HepG2 (cell line): ENCODE results near the gene MAN1C1. TPM values are rescaled to one million over a fixed set of nuclear protein-coding genes. Genes with fewer than 3 reads are reported as not detected.
"Not testable (repeated sequence)": the region's sequence is repeated elsewhere in the genome, so short reads cannot be mapped to it uniquely, and the experiment has no call there.

Source experiments
- ATAC-seq: fragments of 200-7000 bp; cut with Tn5 transposase; 3 replicates; pipeline ENCODE4 v1.9.1; 2020; ENCODE audit warnings: mild to moderate bottlenecking, moderate library complexity
- BruUV-seq: library from RNA; stranded (reverse); fragments of 400-500 nt; replicated peaks from 2 replicates; lab custom pipeline; 2021; lab: Mats Ljungman, UMichigan
- CTCF ChIA-PET: fragments of 300-600 bp; formaldehyde crosslinking; extraction: SDS; loops from one replicate; lab custom pipeline; 2021; ENCODE audit warnings: low total read pairs, inconsistent platforms, low intra/inter-chr PET ratio; lab: Yijun Ruan, JAX
- POLR2A ChIA-PET: fragments of 350-600 bp; sonication (Branson Sonifier 250); formaldehyde crosslinking; loops from one replicate; lab custom pipeline; 2020; ENCODE audit warnings: antibody characterized with exemption, inconsistent platforms; lab: Yijun Ruan, JAX
- DNase-seq: peaks from one replicate; pipeline ENCODE4 v3.0.0-alpha.2; 2015; ENCODE audit warnings: low spot score
- FAIRE-seq: peaks from 3 replicates; lab custom pipeline; 2011; peaks lifted over from hg19 to GRCh38; lab: Jason Lieb, UNC
- H2AFZ ChIP-seq: one replicate; pipeline ENCODE4 v1.6.1; 2011; ENCODE audit warnings: low read length, inconsistent platforms
- H3K27ac ChIP-seq: fragments of 300-600 bp; 3 replicates; pipeline ENCODE4 v1.8.0; 2011; ENCODE audit warnings: mixed run types, mild to moderate bottlenecking, mixed read lengths, low read length, inconsistent platforms; ENCODE audit not compliant: insufficient read depth; ENCODE audit errors: extremely low read length
- H3K27me3 ChIP-seq, 2 experiments: fragments of 200-600 bp in 1 of 2; 2 replicates in 1 of 2; 3 replicates in 1 of 2; pipeline versions ENCODE4 v1.6.0 to v1.8.0; 2011; ENCODE audit warnings: low read length in 2 of 2, mild to moderate bottlenecking in 2 of 2, moderate library complexity in 2 of 2, inconsistent platforms in 1 of 2; ENCODE audit not compliant: insufficient read depth in 2 of 2, control insufficient read depth in 1 of 2
- H3K36me3 ChIP-seq, 2 experiments: fragments of 200-600 bp in 1 of 2; replicated peaks in 1 of 2; 2 replicates in 1 of 2; 3 replicates in 1 of 2; pipeline versions ENCODE4 v1.5.1 to v1.8.0; 2011; ENCODE audit warnings: low read length in 2 of 2, inconsistent platforms in 1 of 2; ENCODE audit not compliant: insufficient read depth in 2 of 2, control insufficient read depth in 1 of 2
- H3K4me1 ChIP-seq: 2 replicates; pipeline ENCODE4 v1.5.1; 2012; ENCODE audit warnings: low read length, inconsistent platforms; ENCODE audit not compliant: insufficient read depth
- H3K4me2 ChIP-seq: 2 replicates; pipeline ENCODE4 v1.6.0; 2011; ENCODE audit warnings: low read depth, low read length, inconsistent platforms
- H3K4me3 ChIP-seq, 3 experiments: fragments of 200-600 bp in 1 of 3; sonication (generic), shearing (Covaris generic) in 1 of 3; replicated peaks in 1 of 3; 2 replicates each; pipeline ENCODE4 v1.5.1; 2011 to 2016; ENCODE audit warnings: low read length in 3 of 3, inconsistent platforms in 2 of 3, low read depth in 2 of 3, mild to moderate bottlenecking in 2 of 3, control low read depth in 1 of 3, mixed read lengths in 1 of 3; ENCODE audit not compliant: insufficient read depth in 1 of 3
- H3K79me2 ChIP-seq: one replicate; pipeline ENCODE4 v1.6.1; 2011; ENCODE audit warnings: low read length, inconsistent platforms; ENCODE audit not compliant: insufficient read depth
- H3K9ac ChIP-seq: 2 replicates; pipeline ENCODE4 v1.6.0; 2011; ENCODE audit warnings: mild to moderate bottlenecking, low read depth, low read length, inconsistent platforms; ENCODE audit not compliant: insufficient read depth
- H3K9me3 ChIP-seq: 2 replicates; pipeline ENCODE4 v1.5.1; 2012; ENCODE audit warnings: mild to moderate bottlenecking, low read length
- H4K20me1 ChIP-seq: 2 replicates; pipeline ENCODE4 v1.6.0; 2011; ENCODE audit warnings: inconsistent platforms, mild to moderate bottlenecking, low read length, moderate library complexity; ENCODE audit not compliant: insufficient read depth
- CEBPB ChIP-seq: IDR thresholded peaks from 2 replicates; pipeline ENCODE4 v1.6.1; 2011; ENCODE audit warnings: low read depth, low read length, improper control_type of control experiment, borderline replicate concordance
- NR1H2 ChIP-seq: sonication (generic); formaldehyde crosslinking; IDR thresholded peaks from 2 replicates; pipeline ENCODE4 v1.8.1; 2022; ENCODE audit warnings: low read depth, missing genetic modification reagents, borderline replicate concordance
- WGBS: methylation state at CpG from one replicate; pipeline ENCODE4 v1.1.6; 2017; ENCODE audit warnings: low lambda C conversion rate; 5-methylcytosine and 5-hydroxymethylcytosine counted together
- in situ Hi-C: cut with HindIII; loops from 2 replicates; pipeline ENCODE4 v1.10.0; 2017; ENCODE audit warnings: low pct_unique_long_range_greater_than_20kb; ENCODE audit not compliant: extremely low pct_ligation_motif_present
- intact Hi-C: fragments of 100-400 bp; cut with micrococcal nuclease; formaldehyde crosslinking; loops from one replicate; pipeline ENCODE4 v1.10.0; 2022; ENCODE audit not compliant: unreplicated experiment
- polyA plus RNA-seq, 8 experiments: library from polyadenylated mRNA; depleted of rRNA in 3 of 8; stranded (reverse) in 7 of 8; unstranded in 1 of 8; fragments of >200 nt; fragmentation: Illumina TruSeq in 4 of 8; extraction: Trizol in 4 of 8; gene quantifications; 2 replicates each; pipeline versions ENCODE4 v1.2.1 to v1.2.3, GENCODE V29; 2011 to 2016; ENCODE audit warnings: low read depth in 4 of 8, missing spikeins in 1 of 8, mixed read lengths in 1 of 8; ENCODE audit not compliant: insufficient read depth in 1 of 8
- total RNA-seq, 5 experiments: library from RNA; depleted of rRNA; stranded (reverse); fragments of >200 nt; fragmentation: Illumina TruSeq; extraction: Trizol; gene quantifications; 2 replicates each; pipeline ENCODE4 v1.2.3, GENCODE V29; 2016; ENCODE audit warnings: low read depth in 1 of 5
- TF ChIP-seq, protein P1 (sequence below): sonication (generic); formaldehyde crosslinking; IDR thresholded peaks from 2 replicates; pipeline ENCODE4 v1.5.0; 2020; ENCODE audit warnings: mild to moderate bottlenecking, missing genetic modification reagents, borderline replicate concordance

Gene MAN1C1
- total and polyA plus RNA-seq, 2 of the 13 experiments (the other 11 are each of a cell fraction or from before 2014, with no cell fraction given), result 0.18 to 0.49 TPM

GRCh38 chr1:25636141-25636540, 19.6 kb downstream of the MAN1C1 start:
- POLR2A ChIA-PET, FAIRE-seq, ATAC-seq: not testable (repeated sequence)

DNA sequence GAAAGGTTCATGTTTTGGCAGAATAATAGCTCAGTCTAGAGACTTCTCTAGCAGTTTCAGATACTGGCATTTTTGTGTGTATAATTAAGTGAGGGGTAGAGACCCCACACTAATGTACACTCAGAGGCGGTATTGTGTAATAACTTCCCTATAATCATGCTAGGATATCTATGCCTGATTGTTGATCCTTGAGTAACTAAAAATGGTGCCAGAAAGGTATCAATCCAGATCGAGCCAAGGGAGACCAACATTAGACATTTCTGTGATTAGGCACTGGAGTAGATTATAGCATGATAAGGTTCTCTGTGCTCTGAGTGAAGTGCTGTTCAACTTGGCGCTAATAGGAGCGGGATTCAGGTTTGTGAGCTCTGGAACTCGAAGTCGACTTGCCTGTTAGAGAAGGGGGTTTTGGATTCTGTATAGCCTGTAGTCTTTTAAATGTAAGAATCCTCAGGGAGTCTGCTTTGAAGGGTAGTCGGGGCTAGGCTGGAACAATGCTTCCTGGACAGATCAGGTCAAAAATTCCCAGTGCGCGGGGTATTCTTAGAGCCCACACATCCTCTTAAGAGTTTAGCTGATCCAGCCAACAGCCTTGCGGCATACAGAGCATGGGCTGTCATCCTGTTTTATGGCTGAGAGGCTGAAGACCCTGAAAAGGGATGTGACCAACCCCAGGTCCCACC, 24.2 kb downstream of the MAN1C1 start:
- Histone ChIP-seq H3K27ac (no peak overlapping the region), H3K36me3 (no peaks in the 10 kb centered on the region), H3K4me2 (no peak overlapping the region), H3K27me3 (peaks cover 1 to 25% of the 10 kb centered on the region in 2 experiments; a peak in 3 of 5 replicates), H3K4me3 (no peak overlapping the region), H3K9me3 (no peaks in the 10 kb centered on the region), H3K4me1 (no peaks in the 10 kb centered on the region), H3K79me2 (no peaks in the 10 kb centered on the region), H4K20me1 (no peaks in the 10 kb centered on the region), H3K9ac (no peak overlapping the region), H2AFZ (no peak overlapping the region)
- DNase-seq (no peak), FAIRE-seq (no peak), ATAC-seq (no peak)
- in situ Hi-C loops, result no loop called here
- TF ChIP-seq CEBPB (peak; percentile 45; the same call in 1 of the 2 replicates), NR1H2 (CRISPR knock-in tag) (no peak)
- TF ChIP-seq, protein P1, sequence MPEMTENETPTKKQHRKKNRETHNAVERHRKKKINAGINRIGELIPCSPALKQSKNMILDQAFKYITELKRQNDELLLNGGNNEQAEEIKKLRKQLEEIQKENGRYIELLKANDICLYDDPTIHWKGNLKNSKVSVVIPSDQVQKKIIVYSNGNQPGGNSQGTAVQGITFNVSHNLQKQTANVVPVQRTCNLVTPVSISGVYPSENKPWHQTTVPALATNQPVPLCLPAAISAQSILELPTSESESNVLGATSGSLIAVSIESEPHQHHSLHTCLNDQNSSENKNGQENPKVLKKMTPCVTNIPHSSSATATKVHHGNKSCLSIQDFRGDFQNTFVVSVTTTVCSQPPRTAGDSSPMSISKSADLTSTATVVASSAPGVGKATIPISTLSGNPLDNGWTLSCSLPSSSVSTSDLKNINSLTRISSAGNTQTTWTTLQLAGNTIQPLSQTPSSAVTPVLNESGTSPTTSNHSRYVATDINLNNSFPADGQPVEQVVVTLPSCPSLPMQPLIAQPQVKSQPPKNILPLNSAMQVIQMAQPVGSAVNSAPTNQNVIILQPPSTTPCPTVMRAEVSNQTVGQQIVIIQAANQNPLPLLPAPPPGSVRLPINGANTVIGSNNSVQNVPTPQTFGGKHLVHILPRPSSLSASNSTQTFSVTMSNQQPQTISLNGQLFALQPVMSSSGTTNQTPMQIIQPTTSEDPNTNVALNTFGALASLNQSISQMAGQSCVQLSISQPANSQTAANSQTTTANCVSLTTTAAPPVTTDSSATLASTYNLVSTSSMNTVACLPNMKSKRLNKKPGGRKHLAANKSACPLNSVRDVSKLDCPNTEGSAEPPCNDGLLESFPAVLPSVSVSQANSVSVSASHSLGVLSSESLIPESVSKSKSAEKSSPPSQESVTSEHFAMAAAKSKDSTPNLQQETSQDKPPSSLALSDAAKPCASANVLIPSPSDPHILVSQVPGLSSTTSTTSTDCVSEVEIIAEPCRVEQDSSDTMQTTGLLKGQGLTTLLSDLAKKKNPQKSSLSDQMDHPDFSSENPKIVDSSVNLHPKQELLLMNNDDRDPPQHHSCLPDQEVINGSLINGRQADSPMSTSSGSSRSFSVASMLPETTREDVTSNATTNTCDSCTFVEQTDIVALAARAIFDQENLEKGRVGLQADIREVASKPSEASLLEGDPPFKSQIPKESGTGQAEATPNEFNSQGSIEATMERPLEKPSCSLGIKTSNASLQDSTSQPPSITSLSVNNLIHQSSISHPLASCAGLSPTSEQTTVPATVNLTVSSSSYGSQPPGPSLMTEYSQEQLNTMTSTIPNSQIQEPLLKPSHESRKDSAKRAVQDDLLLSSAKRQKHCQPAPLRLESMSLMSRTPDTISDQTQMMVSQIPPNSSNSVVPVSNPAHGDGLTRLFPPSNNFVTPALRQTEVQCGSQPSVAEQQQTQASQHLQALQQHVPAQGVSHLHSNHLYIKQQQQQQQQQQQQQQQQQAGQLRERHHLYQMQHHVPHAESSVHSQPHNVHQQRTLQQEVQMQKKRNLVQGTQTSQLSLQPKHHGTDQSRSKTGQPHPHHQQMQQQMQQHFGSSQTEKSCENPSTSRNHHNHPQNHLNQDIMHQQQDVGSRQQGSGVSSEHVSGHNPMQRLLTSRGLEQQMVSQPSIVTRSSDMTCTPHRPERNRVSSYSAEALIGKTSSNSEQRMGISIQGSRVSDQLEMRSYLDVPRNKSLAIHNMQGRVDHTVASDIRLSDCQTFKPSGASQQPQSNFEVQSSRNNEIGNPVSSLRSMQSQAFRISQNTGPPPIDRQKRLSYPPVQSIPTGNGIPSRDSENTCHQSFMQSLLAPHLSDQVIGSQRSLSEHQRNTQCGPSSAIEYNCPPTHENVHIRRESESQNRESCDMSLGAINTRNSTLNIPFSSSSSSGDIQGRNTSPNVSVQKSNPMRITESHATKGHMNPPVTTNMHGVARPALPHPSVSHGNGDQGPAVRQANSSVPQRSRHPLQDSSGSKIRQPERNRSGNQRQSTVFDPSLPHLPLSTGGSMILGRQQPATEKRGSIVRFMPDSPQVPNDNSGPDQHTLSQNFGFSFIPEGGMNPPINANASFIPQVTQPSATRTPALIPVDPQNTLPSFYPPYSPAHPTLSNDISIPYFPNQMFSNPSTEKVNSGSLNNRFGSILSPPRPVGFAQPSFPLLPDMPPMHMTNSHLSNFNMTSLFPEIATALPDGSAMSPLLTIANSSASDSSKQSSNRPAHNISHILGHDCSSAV (CRISPR knock-in tag), result no peak
- CTCF ChIA-PET, result no interaction called here
- 43% methylated on average over 7 of the region's 10 CpGs for WGBS
- no TSS peak for BruUV-seq
- POLR2A ChIA-PET, result no interaction called here
- intact Hi-C loops, result no loop called here

More at GRCh38 chr1:25636141-25636540, 19.6 kb downstream of the MAN1C1 start:
- CTCF ChIA-PET, H3K27ac ChIP-seq, H3K9me3 ChIP-seq, H3K4me2 ChIP-seq, H3K4me3 ChIP-seq, H3K4me1 ChIP-seq, H4K20me1 ChIP-seq, intact Hi-C loops, H3K36me3 ChIP-seq, H3K79me2 ChIP-seq, H2AFZ ChIP-seq, in situ Hi-C loops, DNase-seq, BruUV-seq, H3K9ac ChIP-seq: not testable (repeated sequence)
- WGBS, result 38% methylated on average over 7 of the region's 7 CpGs
- H3K27me3 ChIP-seq, result peaks cover 0 to 12% of the 10 kb centered on the region in 2 experiments; a peak in 1 of 5 replicates
